ENCODE data around the gene SEMA5A. TPM values are rescaled to one million over a fixed set of nuclear protein-coding genes. Genes with fewer than 3 reads are reported as not detected.
A peak's percentile ranks its signal among the peaks of the same experiment; 100 is the strongest.

The SEMA5A gene
- total RNA-seq, 1 donor, result 57.0 TPM

- no peak overlapping the region for H3K4me3 ChIP-seq (ENCODE audit: low read depth, low read length)
- no peak for DNase-seq (ENCODE audit: low read depth)
- TF ChIP-seq, protein P1, sequence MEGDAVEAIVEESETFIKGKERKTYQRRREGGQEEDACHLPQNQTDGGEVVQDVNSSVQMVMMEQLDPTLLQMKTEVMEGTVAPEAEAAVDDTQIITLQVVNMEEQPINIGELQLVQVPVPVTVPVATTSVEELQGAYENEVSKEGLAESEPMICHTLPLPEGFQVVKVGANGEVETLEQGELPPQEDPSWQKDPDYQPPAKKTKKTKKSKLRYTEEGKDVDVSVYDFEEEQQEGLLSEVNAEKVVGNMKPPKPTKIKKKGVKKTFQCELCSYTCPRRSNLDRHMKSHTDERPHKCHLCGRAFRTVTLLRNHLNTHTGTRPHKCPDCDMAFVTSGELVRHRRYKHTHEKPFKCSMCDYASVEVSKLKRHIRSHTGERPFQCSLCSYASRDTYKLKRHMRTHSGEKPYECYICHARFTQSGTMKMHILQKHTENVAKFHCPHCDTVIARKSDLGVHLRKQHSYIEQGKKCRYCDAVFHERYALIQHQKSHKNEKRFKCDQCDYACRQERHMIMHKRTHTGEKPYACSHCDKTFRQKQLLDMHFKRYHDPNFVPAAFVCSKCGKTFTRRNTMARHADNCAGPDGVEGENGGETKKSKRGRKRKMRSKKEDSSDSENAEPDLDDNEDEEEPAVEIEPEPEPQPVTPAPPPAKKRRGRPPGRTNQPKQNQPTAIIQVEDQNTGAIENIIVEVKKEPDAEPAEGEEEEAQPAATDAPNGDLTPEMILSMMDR (IDR thresholded peaks at IDR 0.05; ENCODE audit: insufficient read depth, low read length), result no peak
These were observed 421.8 kb downstream of the SEMA5A start for GRCh38 chr5:9124071-9124470.

- H3K4me3 ChIP-seq (ENCODE audit: low read depth, low read length), result no peak overlapping the region
- no peak for DNase-seq (ENCODE audit: low read depth)
- TF ChIP-seq, protein P1 (IDR thresholded peaks at IDR 0.05; ENCODE audit: insufficient read depth, low read length), result no peak
These were observed 423.3 kb downstream of the SEMA5A start for GRCh38 chr5:9122528-9122927.

GRCh38 chr5:9121597-9121996 is 424.3 kb downstream of the SEMA5A start:
- TF ChIP-seq, protein P1 (IDR thresholded peaks at IDR 0.05; ENCODE audit: insufficient read depth, low read length), result no peak
- no peak overlapping the region for H3K4me3 ChIP-seq (ENCODE audit: low read depth, low read length)
- no peak for DNase-seq (ENCODE audit: low read depth)

DNA sequence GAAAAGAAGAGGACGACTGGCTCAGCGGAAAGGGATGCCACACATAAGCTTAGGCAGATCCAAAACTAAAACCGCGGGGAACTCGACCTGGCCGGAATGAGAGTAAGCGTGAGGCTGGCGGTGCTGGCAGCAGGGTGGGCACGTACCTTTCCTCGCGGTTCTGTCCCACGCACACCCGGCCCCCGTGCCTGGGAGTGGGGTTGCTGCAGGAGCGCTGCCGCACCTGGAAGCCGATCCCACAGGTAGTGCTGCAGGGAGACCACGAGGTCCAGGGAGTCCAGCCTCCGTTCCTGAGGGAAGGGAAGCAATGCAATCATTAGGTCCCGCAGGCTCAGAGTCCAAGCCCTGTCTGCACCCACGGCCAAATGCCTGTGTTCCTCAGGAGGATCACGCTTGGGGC is 427.0 kb downstream of the SEMA5A start:
- no peak for DNase-seq (ENCODE audit: low read depth)
- TF ChIP-seq, protein P1 (IDR thresholded peaks at IDR 0.05; ENCODE audit: insufficient read depth, low read length), result no peak
- no peak overlapping the region for H3K4me3 ChIP-seq (ENCODE audit: low read depth, low read length)

DNA sequence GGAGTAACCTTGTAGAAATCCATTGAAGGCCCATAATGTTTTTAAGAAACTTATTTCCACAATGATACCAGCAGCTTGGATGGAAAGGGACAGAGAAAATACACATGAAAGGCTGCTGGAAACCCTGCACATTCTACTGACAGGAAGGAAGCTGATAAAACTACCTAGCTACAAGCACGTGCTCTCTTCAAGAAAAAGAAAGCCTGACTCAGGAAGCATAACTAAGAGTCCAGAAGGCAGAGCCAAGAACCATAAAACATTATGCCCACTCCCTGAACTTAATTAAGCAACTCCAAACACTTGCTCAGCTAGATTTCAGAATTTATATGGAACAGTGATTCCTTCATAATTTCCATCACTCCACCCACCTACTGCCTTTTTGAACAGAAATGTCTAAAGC is 430.8 kb downstream of the SEMA5A start:
- H3K4me3 ChIP-seq (ENCODE audit: low read depth, low read length), result no peak overlapping the region
- TF ChIP-seq, protein P1 (IDR thresholded peaks at IDR 0.05; ENCODE audit: insufficient read depth, low read length), result no peak
- DNase-seq (ENCODE audit: low read depth), result no peak

- TF ChIP-seq, protein P1 (IDR thresholded peaks at IDR 0.05; ENCODE audit: insufficient read depth, low read length), result no peak
- no peak overlapping the region for H3K4me3 ChIP-seq (ENCODE audit: low read depth, low read length)
- DNase-seq (ENCODE audit: low read depth), result peak; percentile 12
These were observed 433.2 kb downstream of the SEMA5A start for GRCh38 chr5:9112520-9113291.

- DNase-seq (ENCODE audit: low read depth), result no peak
- no peak overlapping the region for H3K4me3 ChIP-seq (ENCODE audit: low read depth, low read length)
These were observed 437.7 kb downstream of the SEMA5A start for GRCh38 chr5:9108162-9108561.

More at GRCh38 chr5:9108162-9108561, 437.7 kb downstream of the SEMA5A start:
- TF ChIP-seq, protein P1 (IDR thresholded peaks at IDR 0.05; ENCODE audit: insufficient read depth, low read length), result no peak

Data from fibroblast of the aortic adventitia (primary cell).